ENCODE data around the gene NPR1.
A peak's percentile ranks its signal among the peaks of the same experiment; 100 is the strongest.

The NPR1 gene

GRCh38 chr1:153678519-153679336 is at the start of gene NPR1:
Gene NPR1, plus strand, starts transcription at chr1:153678688. Its CDS starts 421 bp downstream, at chr1:153679109.
- in situ Hi-C loops (cut with HindIII; ENCODE audit: low pct_ligation_motif_present, low sequenced_read_pairs), result no loop called here
- H3K27ac ChIP-seq, result no peak within 1 kb of the TSS
- no peak for DNase-seq

GRCh38 chr1:153629343-153629665 is 49.2 kb upstream of the NPR1 start:
- no peak for TF ChIP-seq CTCF (IDR thresholded peaks at IDR 0.05; ENCODE audit: low read depth, low read length, missing control alignments)
- in situ Hi-C loops (cut with HindIII; ENCODE audit: low pct_ligation_motif_present, low sequenced_read_pairs), result no loop called here
- H3K4me3 ChIP-seq (ENCODE audit: low read depth, low read length), result no peak overlapping the region
- no peak for DNase-seq
- H3K36me3 ChIP-seq (replicated peaks), result peaks cover 6% of the 10 kb centered on the region
- H3K27me3 ChIP-seq (replicated peaks), result no peaks in the 10 kb centered on the region
- no peak overlapping the region for H3K27ac ChIP-seq

More at GRCh38 chr1:153678519-153679336, at the start of gene NPR1:
- Histone ChIP-seq H3K36me3 (replicated peaks) (no peaks in the 10 kb centered on the region), H3K4me3 (ENCODE audit: low read depth, low read length) (peak within 1 kb of the TSS; percentile 32), H3K27me3 (replicated peaks) (peaks cover 33% of the 10 kb centered on the region)
- TF ChIP-seq CTCF (IDR thresholded peaks at IDR 0.05; ENCODE audit: low read depth, low read length, missing control alignments), result no peak

GRCh38 chr1:153629971-153630370 is 48.5 kb upstream of the NPR1 start:
- DNase-seq, result no peak
- in situ Hi-C loops (cut with HindIII; ENCODE audit: low pct_ligation_motif_present, low sequenced_read_pairs), result no loop called here

GRCh38 chr1:153630384-153630783 is 48.1 kb upstream of the NPR1 start:
- H3K36me3 ChIP-seq (replicated peaks), result peaks cover 4% of the 10 kb centered on the region
- no peak for TF ChIP-seq CTCF (IDR thresholded peaks at IDR 0.05; ENCODE audit: low read depth, low read length, missing control alignments)
- no peak overlapping the region for H3K27ac ChIP-seq
- no peaks in the 10 kb centered on the region for H3K27me3 ChIP-seq (replicated peaks)
- in situ Hi-C loops (cut with HindIII; ENCODE audit: low pct_ligation_motif_present, low sequenced_read_pairs), result no loop called here
- no peak for DNase-seq
- H3K4me3 ChIP-seq (ENCODE audit: low read depth, low read length), result no peak overlapping the region

More at GRCh38 chr1:153629971-153630370, 48.5 kb upstream of the NPR1 start:
- peaks cover 6% of the 10 kb centered on the region for H3K36me3 ChIP-seq (replicated peaks)
- H3K27me3 ChIP-seq (replicated peaks), result no peaks in the 10 kb centered on the region
- no peak overlapping the region for H3K27ac ChIP-seq
- no peak for TF ChIP-seq CTCF (IDR thresholded peaks at IDR 0.05; ENCODE audit: low read depth, low read length, missing control alignments)
- no peak overlapping the region for H3K4me3 ChIP-seq (ENCODE audit: low read depth, low read length)

GRCh38 chr1:153631047-153632022 is 47.2 kb upstream of the NPR1 start:
- H3K4me3 ChIP-seq (ENCODE audit: low read depth, low read length), result no peak overlapping the region
- DNase-seq, result no peak
- in situ Hi-C loops (cut with HindIII; ENCODE audit: low pct_ligation_motif_present, low sequenced_read_pairs), result no loop called here
- peaks cover under 1% of the 10 kb centered on the region for H3K36me3 ChIP-seq (replicated peaks)
- H3K27ac ChIP-seq, result no peak overlapping the region
- no peaks in the 10 kb centered on the region for H3K27me3 ChIP-seq (replicated peaks)
- no peak for TF ChIP-seq CTCF (IDR thresholded peaks at IDR 0.05; ENCODE audit: low read depth, low read length, missing control alignments)
